ENCODE measurements around the gene KLHL1. TPM values are rescaled to one million over a fixed set of nuclear protein-coding genes. Genes with fewer than 3 reads are reported as not detected.

The KLHL1 gene
- polyA plus RNA-seq, 4 donors, result 0.04 to 1.0 (median 0.79) TPM

DNA sequence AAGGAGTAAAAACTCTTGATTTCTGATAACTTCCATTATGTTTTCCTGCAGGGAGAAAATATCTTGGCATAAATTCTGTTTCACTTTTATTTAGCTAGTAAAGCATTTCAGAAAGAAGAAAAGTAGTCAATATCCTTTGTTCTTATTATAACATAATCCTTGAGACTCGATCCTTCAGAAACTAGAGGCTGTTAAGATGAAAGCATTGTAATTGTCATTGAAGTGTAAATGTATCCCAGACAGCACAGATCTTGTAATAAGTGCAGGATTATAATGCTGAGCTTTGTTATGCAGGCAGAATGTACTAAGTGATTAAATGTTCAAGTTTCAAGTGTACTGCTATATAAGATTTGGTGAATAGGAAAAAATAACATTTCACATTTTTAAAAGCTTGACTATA lies 225.8 kb downstream of the KLHL1 start:
- no peak for DNase-seq (ENCODE audit: low read depth in 4 of 4, low spot score in 3 of 4)

DNA sequence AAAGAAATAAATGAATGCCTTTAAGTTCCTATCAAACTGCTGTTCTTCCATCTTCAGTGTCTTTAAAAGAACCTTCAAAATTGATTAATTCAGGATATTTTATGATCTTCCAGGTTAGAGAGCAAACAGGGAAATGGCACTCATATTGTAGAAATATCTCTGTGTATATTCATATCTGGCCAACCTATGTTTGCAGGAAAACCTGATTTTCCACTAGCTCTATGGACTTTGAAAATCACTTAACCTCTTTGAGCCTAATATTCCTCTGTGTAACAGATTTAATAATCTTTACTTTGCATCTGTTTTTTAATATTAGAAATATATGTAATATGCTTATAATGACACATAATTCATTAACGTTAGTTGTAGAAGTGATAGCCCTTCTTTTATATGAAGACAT lies 228.3 kb downstream of the KLHL1 start:
- no peak for DNase-seq (ENCODE audit: low read depth in 4 of 4, low spot score in 3 of 4)

DNA sequence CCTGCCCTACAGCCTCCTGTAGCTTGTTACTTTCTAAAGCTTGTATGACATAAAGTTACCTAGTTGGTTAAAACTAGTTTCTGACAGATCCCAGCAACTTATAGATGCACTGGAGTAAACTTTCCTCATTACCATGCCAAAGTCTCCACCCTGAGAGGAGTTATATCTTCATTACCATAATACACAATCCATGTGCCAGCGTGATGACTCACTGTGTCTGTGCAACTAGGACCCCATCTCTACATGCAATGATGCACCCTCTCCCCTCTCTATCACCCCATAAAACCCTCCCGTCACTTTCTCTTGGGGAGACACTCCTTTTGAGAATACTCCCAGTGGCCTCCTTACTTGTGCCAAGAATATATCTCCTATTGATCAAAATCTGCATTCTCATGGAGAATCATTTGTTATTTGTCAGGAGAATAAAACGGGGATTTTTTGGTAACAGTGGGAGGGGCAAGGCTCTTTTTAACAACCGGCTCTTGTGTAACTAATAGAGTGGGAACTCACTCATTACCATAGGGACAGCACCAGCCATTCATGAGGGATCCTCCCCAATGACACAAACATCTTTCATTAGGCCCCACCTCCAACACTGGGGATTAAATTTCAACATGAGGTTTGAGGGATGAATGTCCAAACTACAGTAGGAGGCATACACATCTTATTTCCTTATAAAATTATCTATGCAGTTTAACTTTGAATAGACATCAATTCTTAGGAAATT lies 235.8 kb downstream of the KLHL1 start:
- DNase-seq (ENCODE audit: low read depth in 4 of 4, low spot score in 3 of 4), result no peak

DNA sequence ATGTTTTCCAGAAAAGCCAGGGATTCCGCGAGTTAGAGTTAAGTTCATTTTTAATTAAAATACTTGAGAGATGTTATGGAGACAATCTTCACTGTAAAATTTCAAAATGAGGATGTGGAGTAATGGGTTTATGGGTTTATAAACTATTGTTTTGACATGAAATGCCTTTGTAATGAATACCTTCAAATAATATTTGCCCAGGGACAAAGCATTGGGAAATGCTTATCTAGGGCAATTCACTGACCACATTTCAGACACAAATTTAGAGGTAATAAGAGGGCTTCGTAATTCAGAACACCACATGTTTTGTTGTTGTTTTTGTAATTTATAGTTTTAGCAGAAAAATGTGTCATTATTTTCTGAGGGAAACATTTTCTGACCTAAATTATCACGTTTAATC lies 241.7 kb downstream of the KLHL1 start:
- DNase-seq (ENCODE audit: low read depth in 4 of 4, low spot score in 3 of 4), result no peak

DNA sequence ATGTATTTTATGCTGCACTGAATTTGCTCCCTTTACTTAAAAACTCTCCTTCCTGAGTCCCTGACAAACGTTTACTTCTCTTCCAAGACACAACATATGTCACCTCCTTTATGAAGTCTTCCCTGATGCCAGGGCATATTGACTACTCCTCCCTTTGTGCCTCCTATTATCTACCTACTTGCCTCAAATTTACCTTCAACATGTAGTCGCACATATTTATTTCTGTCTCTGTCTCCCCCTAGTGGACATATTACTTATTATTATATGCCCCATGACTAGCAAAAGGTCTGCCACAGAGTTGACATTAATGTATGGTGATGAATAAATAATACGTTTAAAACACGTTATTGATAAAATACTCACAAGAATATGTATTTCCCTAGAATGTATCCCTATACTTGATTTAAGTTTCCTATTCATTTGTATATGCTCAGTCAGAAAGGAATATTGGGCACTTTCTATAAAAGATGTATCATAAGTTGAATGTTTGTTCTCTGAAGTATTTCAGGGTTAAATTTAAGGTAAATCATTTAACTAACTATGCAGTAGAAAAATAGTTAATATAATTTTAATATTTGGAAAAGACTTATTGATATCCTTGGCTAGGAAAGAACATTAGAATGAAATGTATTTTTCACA lies 250.9 kb downstream of the KLHL1 start:
- peak in 2 of 4 donors; percentile 25 to 26 for DNase-seq (ENCODE audit: low read depth in 4 of 4, low spot score in 3 of 4)

DNA sequence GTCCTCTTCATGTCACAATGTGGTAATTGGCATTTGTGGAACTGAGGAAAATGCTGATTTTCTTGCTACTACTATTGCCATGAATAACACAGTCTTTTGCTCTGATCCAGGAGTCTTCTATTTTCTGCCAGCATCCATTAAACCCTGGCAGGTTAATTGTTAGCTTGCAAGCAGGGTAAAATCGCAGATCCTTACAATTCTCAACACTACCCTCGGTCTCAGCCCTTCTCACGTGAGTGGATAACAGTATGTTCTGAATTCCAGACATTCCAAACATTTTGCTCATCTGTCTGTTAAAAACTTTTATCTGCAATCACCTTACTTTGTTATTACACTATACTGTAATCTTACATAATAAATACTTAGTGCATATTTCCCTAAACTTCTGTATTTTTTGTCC lies 251.9 kb downstream of the KLHL1 start:
- DNase-seq (ENCODE audit: low read depth in 4 of 4, low spot score in 3 of 4), result peak in 2 of 4 donors; percentile 12 to 14

DNA sequence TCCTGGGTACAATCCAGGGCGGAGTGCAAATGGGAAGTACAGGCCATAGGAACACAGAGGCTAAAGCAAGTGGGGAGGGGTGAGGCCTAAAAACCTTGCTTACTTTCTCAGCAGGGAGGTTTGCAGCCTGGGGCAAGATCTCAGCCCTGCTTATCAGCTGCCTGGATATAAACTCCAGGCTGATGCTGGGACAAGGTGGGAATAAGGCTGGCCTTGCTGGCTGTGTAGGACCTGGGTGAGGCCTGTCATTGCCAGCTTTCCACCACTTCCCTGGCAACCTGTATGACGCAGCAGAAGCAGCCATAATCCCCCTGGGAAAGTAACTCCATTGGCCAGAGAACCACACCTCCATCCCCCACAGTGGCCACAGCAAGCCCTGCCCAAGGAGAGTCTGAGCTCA lies 279.7 kb downstream of the KLHL1 start:
- DNase-seq (ENCODE audit: low read depth in 4 of 4, low spot score in 3 of 4), result no peak

DNA sequence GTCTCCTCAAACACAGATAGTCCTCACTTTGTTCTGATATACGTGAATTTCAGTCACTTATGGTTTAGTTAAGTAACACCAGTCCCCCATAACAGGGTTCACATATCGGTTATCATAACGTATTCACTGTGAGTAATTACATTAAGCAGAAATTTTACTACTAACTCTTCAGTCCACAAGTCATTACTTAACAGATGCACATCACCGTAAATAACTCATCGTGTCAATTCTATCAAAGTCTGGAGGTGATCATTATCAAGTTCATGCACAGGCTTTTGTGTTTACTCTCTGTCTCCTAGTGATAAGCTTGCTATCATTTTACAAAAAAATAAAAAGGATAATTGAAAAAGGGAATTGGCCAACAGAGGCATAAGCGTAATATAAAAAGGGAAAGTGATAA lies 288.1 kb downstream of the KLHL1 start:
- DNase-seq (ENCODE audit: low read depth in 4 of 4, low spot score in 3 of 4), result no peak

DNA sequence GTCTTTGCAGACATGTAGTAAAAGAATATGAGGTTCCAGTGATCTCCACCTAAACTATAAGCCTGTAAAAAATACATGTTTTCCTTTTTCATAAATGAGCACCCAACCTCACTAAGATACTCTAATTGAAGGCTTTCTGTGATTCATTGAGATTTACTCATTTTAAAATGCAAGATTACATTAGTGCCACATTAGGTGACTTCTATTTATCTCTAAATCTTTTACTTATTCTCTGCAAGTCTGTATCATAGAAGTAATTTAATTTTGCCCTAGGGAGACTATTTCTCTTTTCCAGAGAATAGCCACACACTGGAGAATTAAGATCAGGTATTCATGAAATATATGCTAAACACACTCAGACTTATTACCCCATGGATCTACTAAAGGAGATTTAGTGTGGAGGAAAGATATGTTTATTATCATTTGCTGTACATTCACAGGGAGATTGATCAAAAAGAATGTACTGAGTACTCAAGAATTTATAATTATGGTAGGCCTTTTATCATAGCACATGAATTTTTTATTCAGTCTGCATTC lies 290.9 kb downstream of the KLHL1 start:
- no peak for DNase-seq (ENCODE audit: low read depth in 4 of 4, low spot score in 3 of 4)

DNA sequence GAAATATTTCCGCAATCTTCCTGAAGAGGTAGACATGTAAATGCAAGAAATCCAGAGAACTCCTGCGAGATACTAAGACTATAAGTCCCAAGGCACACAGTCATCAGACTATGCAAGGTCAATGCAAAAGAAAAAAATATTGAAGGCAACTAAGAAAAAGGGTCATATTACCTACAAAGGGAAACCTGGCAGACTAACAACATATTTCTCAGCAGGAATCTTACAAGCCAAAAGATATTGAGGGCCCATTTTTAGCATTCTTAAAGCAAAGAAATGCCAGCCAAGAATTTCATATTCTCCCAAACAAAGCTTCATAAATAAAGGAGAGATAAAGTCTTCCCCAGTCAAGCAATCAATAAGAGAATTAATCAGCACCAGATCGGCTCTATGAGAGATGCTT lies 299.1 kb downstream of the KLHL1 start:
- no peak for DNase-seq (ENCODE audit: low read depth in 4 of 4, low spot score in 3 of 4)

DNA sequence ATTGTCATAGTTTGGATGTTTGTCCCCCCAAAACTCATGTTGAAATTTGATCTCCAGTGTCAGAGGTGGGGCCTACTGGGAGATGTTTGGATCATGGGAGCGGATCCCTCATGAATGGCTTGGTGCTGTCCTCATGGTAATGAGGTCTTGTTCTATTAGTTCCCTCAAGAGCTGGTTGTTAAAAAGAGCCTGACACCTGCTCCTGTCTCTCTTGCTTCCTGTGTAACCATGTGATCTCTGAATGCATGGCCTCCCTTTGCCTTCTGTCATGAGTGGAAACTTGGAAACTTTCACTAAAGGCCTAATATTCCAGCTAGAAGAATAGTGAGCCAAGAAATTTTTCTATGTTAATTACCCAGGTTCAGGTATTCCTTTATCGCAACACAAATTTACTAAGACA lies 312.0 kb downstream of the KLHL1 start:
- no peak for DNase-seq (ENCODE audit: low read depth in 4 of 4, low spot score in 3 of 4)

DNA sequence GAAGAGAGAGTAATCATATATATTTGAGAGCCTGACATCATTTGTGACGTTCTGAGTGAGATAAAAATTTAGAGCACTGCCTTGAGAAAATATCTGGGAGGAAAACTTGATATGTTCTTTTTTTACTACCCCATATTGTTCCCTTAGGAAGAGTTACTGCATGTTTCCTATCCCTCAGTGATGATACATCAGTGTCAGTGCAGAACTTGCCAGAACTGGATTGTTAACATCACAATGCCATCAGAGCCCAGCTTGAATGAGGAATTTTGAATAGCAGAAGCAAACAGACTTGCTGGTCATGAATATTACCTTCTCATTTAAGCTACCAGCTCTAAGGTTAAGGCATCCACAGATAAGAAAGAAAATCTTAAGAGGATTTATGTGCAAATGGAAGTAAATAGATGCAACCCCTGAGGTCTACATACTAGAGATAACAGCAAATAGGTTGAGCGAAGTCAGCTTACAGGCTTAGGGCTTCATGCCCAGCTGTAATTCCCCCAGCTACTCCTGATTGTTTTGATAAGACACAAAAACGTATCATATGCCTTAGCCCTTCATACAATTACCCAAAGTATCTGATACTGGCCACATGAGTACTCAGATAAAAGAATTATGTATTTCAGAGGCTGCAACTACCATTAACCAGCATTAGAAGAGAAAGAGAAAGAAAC lies 314.3 kb downstream of the KLHL1 start:
- DNase-seq (ENCODE audit: low read depth in 4 of 4, low spot score in 3 of 4), result no peak

DNA sequence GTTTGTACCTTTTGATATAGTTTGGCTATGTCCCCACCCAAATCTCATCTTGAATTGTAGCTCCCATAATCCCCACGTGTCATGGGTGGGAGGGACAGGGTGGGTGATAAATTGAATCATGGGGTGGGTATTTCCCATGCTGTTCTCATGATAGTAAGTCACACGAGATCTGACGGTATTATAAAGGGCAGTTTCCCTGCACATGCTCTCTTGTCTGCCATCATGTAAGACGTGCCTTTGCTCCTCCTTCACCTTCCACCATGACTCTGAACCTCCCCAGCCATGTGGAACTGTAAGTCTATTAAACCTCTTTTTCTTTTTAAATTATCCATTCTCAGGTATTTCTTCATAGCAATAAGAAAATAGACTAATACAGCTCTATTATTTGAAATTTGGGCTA lies 331.3 kb downstream of the KLHL1 start:
- DNase-seq (ENCODE audit: low read depth in 4 of 4, low spot score in 3 of 4), result no peak

DNA sequence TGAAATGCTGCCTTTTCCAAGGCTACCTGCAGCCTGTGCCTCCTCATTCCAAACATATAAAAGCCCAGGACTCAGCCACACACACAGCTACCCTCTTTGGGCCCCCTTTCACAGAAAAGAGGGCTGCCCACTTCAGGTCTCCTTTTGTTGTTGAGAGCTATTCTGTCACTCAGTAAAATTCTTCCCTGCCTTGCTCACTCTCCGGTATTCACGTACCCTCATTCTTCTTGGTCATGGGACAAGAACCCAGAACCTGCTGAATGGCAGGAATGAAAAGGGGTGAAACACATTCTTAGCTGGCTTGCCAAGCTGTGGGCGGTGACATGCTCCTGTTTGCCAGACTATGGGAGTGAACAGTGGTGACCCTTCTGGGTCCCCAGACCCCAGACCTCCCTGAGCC lies 338.6 kb downstream of the KLHL1 start:
- no peak for DNase-seq (ENCODE audit: low read depth in 4 of 4, low spot score in 3 of 4)

DNA sequence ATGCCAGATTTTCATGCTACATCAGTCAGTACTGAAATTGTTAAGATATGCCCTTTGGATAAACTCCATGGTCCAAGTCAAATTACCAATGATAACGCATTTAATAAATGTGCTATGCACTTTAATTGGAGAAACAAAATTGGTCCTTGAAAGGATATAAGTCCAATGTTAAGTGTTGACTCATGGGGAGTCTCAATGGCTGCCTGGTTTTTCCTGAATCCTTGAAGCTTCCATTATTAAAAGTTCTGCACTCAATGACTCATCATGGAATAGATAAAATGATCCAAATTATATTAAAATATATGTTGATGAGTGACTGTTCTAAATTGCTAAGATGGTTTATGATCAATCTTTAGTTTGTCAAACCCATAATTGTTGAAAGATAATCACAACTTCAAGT lies 346.7 kb downstream of the KLHL1 start:
- DNase-seq (ENCODE audit: low read depth in 4 of 4, low spot score in 3 of 4), result no peak

DNA sequence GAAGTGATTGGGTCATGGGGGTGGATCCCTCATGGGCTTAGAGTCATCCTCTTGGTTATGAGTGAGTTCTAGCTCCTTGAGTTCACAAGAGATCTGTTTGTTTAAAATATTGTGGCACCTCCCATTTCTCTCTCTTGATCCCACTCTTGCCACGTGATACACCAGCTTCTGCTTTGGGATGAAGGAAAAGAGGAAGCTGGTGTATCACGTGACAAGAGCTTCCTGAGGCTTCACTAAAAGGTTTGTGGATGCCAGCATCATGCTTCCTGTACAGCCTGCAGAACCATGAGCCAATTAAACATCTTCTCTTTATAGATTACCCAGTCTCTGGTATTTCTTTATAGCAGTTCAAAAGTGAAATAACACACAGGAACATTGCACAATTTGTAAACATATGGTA lies 353.2 kb downstream of the KLHL1 start:
- DNase-seq (ENCODE audit: low read depth in 4 of 4, low spot score in 3 of 4), result no peak

DNA sequence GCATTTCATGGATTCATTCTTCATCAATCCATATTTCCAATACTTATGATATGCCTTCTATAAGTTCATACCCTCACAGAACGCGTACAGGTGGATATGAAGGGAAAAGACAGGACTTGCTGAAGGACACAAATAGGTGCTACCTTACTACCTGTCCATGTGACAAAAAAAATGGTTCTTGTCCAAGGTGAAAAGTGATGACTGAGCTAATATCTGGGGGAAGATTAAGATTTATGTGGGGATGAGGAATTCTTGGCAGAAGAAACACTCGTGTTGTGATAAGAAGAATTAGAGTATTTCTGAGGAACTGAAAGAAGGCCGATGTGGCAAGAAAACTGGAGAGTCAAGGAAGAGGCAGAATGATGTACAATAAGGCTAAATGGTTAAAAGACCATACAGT lies 357.0 kb downstream of the KLHL1 start:
- DNase-seq (ENCODE audit: low read depth in 4 of 4, low spot score in 3 of 4), result no peak

DNA sequence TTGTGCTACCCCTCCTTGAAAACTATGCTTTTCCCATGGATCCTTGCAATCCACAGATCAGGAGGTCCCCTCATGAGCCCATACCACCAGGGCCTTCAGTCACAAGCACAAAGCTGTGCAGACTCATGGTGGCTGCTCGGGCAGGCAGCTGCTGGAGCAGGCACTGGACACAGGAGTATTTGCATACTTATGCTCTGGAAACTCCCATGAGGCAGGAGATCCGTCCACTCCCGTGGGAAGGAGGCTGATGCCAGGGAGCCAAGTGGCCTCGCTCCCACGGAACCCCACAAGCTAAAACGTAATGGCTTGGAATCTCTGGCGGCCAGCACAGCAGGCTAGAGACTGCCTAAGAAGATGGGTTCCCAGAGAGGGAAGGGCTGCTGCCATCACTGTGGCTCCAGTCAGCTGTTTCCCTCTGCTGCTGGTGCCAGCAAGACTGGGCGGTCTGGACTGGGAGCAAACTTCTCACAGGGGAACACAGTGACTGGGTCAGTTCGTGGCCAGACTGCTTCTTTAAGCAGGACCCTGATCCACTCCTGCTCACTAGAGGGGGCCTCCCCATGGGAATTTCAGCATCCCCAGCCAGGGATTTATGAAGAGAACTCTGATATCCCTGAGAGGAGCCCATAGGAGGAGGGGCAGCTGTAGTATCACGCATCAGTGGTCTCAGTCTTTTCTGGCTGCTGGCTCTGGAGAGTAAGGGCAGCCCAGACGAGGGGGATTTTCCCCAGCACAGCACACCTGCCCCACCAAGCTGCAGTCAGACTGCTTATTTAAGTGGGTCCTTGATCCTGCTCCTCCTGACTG lies 370.9 kb downstream of the KLHL1 start:
- DNase-seq (ENCODE audit: low read depth in 4 of 4, low spot score in 3 of 4), result no peak

DNA sequence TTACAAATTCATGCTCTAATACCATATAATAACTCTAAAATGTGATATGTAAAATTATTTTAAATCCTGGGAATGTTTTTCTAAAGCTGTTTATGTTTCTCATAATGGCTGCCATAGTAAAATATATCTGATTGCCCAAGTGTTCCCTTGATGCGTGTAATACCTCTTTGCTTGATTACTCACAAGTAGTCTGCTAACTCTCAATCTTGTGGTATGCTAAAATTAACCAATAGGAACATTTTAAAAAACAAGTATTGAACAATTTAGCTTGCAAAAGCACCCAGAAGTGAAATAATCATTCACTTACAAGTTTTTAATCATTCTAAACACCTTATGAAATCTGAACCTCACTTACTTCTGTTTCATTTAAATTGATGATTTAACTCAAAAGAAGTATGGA lies 386.6 kb downstream of the KLHL1 start:
- no peak for DNase-seq (ENCODE audit: low read depth in 4 of 4, low spot score in 3 of 4)

DNA sequence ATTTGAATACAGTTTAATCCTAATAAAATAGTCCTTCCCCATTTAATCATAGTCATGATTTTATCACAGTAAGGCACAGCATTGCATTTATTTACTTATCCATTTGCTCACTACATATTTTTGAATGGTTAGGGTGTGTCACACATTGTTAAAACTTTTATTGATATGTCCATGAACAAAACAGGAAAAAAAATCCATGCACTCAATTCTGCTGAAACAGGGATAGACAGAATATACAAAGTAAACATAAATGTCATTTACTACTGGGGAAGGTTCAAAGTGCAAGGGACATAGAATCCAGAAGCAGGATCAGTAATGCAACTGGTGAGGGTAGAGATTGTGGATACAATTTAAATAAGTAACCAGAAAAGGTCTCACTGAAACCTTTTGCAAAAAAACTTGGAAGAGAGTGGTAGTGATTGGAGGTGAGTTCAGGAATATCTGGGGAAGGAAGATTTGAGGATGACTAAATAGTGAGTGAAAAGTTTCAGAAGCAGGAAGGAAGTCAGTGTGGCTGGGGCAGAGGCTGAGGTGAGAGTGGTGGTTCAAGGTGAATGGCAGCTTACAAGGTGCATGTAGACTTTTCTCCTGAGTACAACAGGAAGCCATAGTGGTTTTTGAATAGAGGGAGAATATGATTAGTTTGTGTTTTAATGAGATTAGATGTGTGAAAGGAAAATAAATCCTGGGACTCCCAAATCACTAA lies 387.8 kb downstream of the KLHL1 start:
- DNase-seq (ENCODE audit: low read depth in 4 of 4, low spot score in 3 of 4), result no peak
